AG20443 (cell line): ENCODE measurements around the gene TSPAN1.
"Not testable (repeated sequence)": the region's sequence is repeated elsewhere in the genome, so short reads cannot be mapped to it uniquely, and the experiment has no call there.

ENCODE experiments used
- DNase-seq: peaks from one replicate; pipeline ENCODE4 v3.0.0; 2012; ENCODE audit warnings: low spot score, mixed read lengths

The TSPAN1 gene

DNA sequence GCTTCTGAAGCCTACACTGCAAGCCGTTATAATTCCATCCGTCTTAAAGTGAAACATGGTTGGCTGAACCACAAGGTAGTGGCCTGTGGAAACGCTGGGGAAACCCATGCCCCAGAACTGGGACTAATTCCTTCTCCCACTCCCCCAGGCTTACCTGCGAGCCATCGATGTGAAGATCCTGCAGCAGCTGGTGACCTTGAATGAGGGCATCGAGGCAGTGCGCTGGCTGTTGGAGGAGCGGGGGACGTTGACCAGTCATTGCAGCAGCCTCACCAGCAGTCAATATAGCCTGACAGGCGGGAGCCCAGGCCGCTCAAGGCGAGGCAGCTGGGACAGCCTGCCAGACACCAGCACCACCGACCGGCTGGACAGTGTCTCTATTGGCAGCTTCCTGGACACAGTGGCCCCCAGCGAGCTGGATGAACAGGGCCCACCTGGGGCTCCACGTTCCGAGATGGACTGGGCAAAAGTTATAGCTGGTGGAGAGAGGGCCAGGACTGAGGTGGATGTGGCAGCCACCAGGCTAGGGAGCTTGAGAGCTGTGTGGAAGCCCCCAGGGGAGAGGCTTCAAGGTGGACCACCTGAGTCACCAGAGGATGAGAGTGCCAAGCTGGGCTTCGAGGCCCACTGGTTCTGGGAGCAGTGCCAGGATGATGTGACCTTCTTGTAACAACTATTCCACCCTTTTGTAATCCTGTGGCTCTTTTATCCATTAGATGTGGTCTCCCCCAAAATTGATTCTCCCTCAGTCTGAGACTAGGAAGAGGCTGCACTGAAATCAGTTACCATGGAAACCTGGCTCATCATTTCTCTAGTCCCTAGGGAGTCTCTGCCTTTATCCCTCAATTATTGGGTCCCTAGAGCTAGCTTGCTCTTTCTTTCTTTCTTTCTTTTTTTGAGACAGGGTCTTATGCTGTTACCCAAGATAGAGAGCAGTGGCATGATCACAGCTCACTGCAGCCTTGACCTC, 44.9 kb downstream of the TSPAN1 start:
- DNase-seq: no peak

GRCh38 chr1:46220808-46221207, 45.9 kb downstream of the TSPAN1 start:
- no peak for DNase-seq

DNA sequence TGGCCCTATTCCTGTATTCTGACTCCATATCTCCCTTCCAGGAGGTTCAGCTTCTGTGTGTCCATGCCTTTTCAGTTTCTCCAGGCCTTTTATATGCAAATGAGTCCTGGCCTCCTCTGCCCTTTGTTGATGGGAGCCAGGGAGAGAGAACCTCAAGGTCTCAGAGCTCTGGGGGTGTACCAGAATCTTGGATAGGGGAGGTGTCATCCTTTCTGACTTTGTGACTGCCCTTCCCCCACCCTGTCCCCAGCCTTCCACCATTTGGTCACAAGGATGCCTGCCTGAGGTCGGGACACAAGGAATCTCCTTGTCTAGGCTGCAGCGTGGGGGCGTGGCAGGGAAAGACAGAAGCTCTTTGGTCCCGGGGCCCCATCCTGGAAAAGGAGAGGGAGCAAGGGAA, 46.9 kb downstream of the TSPAN1 start:
- no peak for DNase-seq

DNA sequence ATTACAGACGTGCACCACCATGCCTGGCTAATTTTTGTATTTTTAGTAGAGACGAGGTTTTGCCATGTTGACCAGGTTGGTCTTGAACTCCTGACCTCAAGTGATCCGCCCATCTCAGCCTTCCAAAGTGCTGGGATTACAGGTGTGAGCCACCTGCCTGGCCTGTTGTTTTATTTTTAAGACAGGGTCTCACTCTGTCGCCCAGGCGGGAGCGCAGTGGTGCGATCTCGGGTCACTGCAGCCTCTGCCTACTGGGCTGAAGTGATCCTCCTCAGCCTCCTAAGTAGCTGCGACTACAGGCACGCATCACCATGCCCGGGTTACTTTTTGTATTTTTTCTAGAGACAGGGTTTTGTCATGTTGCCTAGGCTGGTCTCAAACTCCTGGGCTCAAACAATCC, 48.2 kb downstream of the TSPAN1 start:
- DNase-seq: not testable (repeated sequence)

DNA sequence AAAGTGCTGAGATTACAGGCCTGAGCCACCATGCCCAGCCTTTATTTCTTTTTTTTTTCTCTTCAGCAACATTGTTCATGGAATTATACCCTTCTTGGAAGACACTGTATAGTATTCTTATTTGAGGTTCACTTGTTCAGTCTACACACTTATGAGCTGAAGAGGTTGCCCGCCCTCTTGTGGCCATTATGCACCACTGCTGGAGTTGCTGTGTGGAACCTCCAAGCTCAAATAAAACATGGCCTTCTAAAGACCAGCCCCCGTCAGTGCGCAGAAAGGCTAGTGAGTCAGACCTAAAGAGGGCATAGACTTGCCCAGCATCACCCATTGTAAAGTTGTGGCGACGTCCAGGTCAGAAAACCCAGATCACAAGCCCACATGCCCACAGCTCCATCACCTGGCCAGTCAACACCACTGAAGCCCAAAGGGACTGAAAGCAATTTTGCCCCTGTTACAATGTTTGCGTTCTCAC, 48.6 kb downstream of the TSPAN1 start:
- peak; percentile 82 for DNase-seq

GRCh38 chr1:46224966-46225365, 50.1 kb downstream of the TSPAN1 start:
- DNase-seq: no peak

DNA sequence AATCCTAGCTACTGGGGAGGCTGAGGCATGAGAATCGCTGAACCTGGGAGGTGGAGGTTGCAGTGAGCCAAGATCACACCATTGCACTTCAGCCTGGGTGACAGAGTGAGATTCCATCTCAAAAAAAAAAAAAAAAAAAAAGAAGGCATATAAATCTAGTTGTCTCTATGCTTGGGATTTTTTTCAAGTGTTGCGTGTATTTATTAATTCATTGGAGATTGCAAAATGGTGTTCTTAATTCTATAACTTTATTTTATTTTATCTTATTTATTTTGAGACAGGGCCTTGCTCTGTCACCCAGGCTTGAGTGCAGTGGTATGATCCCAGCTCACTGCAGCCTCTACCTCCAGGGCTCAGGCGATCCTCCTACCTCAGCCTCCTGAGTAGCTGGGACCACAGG, 56.3 kb downstream of the TSPAN1 start:
- DNase-seq: not testable (repeated sequence)
